ENCODE data around the gene SLC16A11. TPM values are rescaled to one million over a fixed set of nuclear protein-coding genes. Genes with fewer than 3 reads are reported as not detected.
A peak's percentile ranks its signal among the peaks of the same experiment; 100 is the strongest.

Gene SLC16A11
- total and polyA plus RNA-seq, 2 of the 4 experiments (the other 2 are of a cell fraction) = not detected

GRCh38 chr17:7034955-7035590 is 8.8 kb downstream of the SLC16A11 start (continued):
- no peak for TF ChIP-seq CTCF (conservative IDR thresholded peaks at IDR 0.05; ENCODE audit: low read depth, low read length)

- H4K91ac ChIP-seq (ENCODE audit: insufficient read depth, low read depth, low read length) = no peak overlapping the region
- no peak overlapping the region for H2AK9ac ChIP-seq (replicated peaks; ENCODE audit: low read depth, low read length, poor library complexity)
- POLR2A ChIA-PET (ENCODE audit: unreplicated experiment) = no interaction called here
- H3K79me1 ChIP-seq (ENCODE audit: low read depth in 1 of 2, low read length in 2 of 2) = no peaks in the 10 kb centered on the region
- no peak overlapping the region for H2AK5ac ChIP-seq (ENCODE audit: low read depth, low read length)
- no peaks in the 10 kb centered on the region for H4K20me1 ChIP-seq (ENCODE audit: insufficient read depth, low read length)
- H3K9me3 ChIP-seq (ENCODE audit: control insufficient read depth, insufficient read depth, low read length) = no peaks in the 10 kb centered on the region
- no peak overlapping the region for H2BK20ac ChIP-seq (ENCODE audit: low read depth, low read length)
- no peak overlapping the region for H3K9ac ChIP-seq (ENCODE audit: low read depth, low read length)
- no peak overlapping the region for H2BK15ac ChIP-seq (ENCODE audit: low read depth, low read length)
- ATAC-seq (ENCODE audit: low read depth) (no peak), DNase-seq (no peak)
- no peaks in the 10 kb centered on the region for H3K4me1 ChIP-seq (ENCODE audit: control insufficient read depth, insufficient read depth, low read length)
- no peaks in the 10 kb centered on the region for H3K9me1 ChIP-seq (ENCODE audit: insufficient read depth, low read length)
- H3K27me3 ChIP-seq (ENCODE audit: control insufficient read depth, insufficient read depth, low read length) = peaks cover 7% of the 10 kb centered on the region; the same call in 1 of the 2 replicates
- H3K4ac ChIP-seq (ENCODE audit: low read depth, low read length) = no peak overlapping the region
- TF ChIP-seq ELK1 (IDR thresholded peaks at IDR 0.05; ENCODE audit: borderline replicate concordance, low read depth, low read length) (no peak), CEBPB (IDR thresholded peaks at IDR 0.05; ENCODE audit: low read depth, low read length) (no peak), RCOR1 (IDR thresholded peaks at IDR 0.05; ENCODE audit: insufficient replicate concordance, low read length) (no peak), RAD21 (IDR thresholded peaks at IDR 0.05; ENCODE audit: low read length) (no peak), RFX5 (IDR thresholded peaks at IDR 0.05; ENCODE audit: low read depth, low read length) (no peak), MAZ (IDR thresholded peaks at IDR 0.05; ENCODE audit: borderline replicate concordance, low read depth, low read length) (no peak), NFE2L2 (IDR thresholded peaks at IDR 0.05; ENCODE audit: low read depth, low read length) (no peak)
- H2AFZ ChIP-seq (replicated peaks; ENCODE audit: low read length, poor library complexity) = peak overlapping the region; percentile 64
- in situ Hi-C loops (cut with MboI; ENCODE audit: low sequenced_read_pairs) (no loop called here), dilution Hi-C loops (cut with HindIII; ENCODE audit: low sequenced_read_pairs, unreplicated experiment) (no loop called here), intact Hi-C loops (cut with micrococcal nuclease) (no loop called here)
- BruUV-seq (replicated peaks) = no TSS peak
- no CpG with 5 or more reads among the region's 8 CpGs for WGBS, 2 experiments (ENCODE audit: extremely low coverage in 2 of 2, insufficient read length in 1 of 2)
- H3K4me3 ChIP-seq (ENCODE audit: insufficient read depth, low read depth, low read length) = no peak overlapping the region
- H3K14ac ChIP-seq (replicated peaks; ENCODE audit: low read depth, low read length) = no peak overlapping the region
- H3K18ac ChIP-seq (ENCODE audit: low read depth, low read length) = no peak overlapping the region
- H2BK5ac ChIP-seq (ENCODE audit: low read depth, low read length, poor library complexity, severe bottlenecking) = no peak overlapping the region
- CTCF ChIA-PET = no interaction called here
- no peak overlapping the region for H2BK120ac ChIP-seq (ENCODE audit: low read depth, low read length)
- no peak overlapping the region for H4K5ac ChIP-seq (ENCODE audit: low read depth, low read length)
- H3K56ac ChIP-seq (ENCODE audit: extremely low read depth, insufficient read depth, low read length) = no peak overlapping the region
- H3K27ac ChIP-seq (ENCODE audit: insufficient read depth, low read length) = no peak overlapping the region
- H4K8ac ChIP-seq (ENCODE audit: low read depth in 2 of 2, low read length in 2 of 2) = no peak overlapping the region
- no peaks in the 10 kb centered on the region for H3K36me3 ChIP-seq (ENCODE audit: control insufficient read depth, insufficient read depth, low read length)
- H3K4me2 ChIP-seq (ENCODE audit: low read depth, low read length) = no peak overlapping the region
- H3K23ac ChIP-seq (ENCODE audit: low read depth, low read length) = no peak overlapping the region
Observed at GRCh38 chr17:7029659-7030058, 14.2 kb downstream of the SLC16A11 start.

Data from IMR-90 (cell line).